ENCODE data around the gene METTL21C.

METTL21C gene

DNA sequence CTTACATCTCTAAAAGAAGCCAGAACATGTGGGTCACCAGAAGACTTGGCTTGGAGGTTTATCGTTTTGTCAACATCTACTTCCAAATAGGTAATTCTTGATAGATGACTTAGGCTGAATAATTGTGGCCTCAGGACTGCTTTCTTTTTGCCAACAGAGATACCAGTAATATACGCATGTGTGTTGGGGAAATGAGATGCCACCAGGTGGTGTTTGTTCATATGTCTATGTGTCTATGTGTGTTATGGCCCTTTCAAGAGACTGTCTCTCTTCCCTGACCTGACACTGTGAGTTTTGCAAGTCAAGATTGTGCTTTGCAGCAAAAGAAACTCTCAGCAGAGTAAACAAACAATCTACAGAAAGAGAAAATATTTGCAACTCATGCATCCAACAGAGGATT, 31.6 kb upstream of the METTL21C start:
- peak in 1 of 2 experiments; percentile 48 for DNase-seq (ENCODE audit: low read depth in 1 of 2, low spot score in 1 of 2)
- TF ChIP-seq SPI1 (IDR thresholded peaks at IDR 0.05; ENCODE audit: borderline replicate concordance, low read depth) (no peak), GABPA (IDR thresholded peaks at IDR 0.05; ENCODE audit: low read depth) (no peak), POLR2AphosphoS5 (IDR thresholded peaks at IDR 0.05; ENCODE audit: low read depth) (no peak)
- TF ChIP-seq, protein P1, sequence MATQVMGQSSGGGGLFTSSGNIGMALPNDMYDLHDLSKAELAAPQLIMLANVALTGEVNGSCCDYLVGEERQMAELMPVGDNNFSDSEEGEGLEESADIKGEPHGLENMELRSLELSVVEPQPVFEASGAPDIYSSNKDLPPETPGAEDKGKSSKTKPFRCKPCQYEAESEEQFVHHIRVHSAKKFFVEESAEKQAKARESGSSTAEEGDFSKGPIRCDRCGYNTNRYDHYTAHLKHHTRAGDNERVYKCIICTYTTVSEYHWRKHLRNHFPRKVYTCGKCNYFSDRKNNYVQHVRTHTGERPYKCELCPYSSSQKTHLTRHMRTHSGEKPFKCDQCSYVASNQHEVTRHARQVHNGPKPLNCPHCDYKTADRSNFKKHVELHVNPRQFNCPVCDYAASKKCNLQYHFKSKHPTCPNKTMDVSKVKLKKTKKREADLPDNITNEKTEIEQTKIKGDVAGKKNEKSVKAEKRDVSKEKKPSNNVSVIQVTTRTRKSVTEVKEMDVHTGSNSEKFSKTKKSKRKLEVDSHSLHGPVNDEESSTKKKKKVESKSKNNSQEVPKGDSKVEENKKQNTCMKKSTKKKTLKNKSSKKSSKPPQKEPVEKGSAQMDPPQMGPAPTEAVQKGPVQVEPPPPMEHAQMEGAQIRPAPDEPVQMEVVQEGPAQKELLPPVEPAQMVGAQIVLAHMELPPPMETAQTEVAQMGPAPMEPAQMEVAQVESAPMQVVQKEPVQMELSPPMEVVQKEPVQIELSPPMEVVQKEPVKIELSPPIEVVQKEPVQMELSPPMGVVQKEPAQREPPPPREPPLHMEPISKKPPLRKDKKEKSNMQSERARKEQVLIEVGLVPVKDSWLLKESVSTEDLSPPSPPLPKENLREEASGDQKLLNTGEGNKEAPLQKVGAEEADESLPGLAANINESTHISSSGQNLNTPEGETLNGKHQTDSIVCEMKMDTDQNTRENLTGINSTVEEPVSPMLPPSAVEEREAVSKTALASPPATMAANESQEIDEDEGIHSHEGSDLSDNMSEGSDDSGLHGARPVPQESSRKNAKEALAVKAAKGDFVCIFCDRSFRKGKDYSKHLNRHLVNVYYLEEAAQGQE (IDR thresholded peaks at IDR 0.05; ENCODE audit: insufficient replicate concordance, low read depth), result no peak
- TF ChIP-seq, protein P2, sequence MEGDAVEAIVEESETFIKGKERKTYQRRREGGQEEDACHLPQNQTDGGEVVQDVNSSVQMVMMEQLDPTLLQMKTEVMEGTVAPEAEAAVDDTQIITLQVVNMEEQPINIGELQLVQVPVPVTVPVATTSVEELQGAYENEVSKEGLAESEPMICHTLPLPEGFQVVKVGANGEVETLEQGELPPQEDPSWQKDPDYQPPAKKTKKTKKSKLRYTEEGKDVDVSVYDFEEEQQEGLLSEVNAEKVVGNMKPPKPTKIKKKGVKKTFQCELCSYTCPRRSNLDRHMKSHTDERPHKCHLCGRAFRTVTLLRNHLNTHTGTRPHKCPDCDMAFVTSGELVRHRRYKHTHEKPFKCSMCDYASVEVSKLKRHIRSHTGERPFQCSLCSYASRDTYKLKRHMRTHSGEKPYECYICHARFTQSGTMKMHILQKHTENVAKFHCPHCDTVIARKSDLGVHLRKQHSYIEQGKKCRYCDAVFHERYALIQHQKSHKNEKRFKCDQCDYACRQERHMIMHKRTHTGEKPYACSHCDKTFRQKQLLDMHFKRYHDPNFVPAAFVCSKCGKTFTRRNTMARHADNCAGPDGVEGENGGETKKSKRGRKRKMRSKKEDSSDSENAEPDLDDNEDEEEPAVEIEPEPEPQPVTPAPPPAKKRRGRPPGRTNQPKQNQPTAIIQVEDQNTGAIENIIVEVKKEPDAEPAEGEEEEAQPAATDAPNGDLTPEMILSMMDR (IDR thresholded peaks at IDR 0.05; ENCODE audit: insufficient read depth, low read length), result no peak
- Histone ChIP-seq H3K4me3 (replicated peaks; ENCODE audit: insufficient read depth, low read length) (no peak overlapping the region), H3K27ac (replicated peaks) (no peak overlapping the region), H3K27me3 (ENCODE audit: insufficient read depth, poor library complexity, severe bottlenecking) (peaks cover 4% of the 10 kb centered on the region)

DNA sequence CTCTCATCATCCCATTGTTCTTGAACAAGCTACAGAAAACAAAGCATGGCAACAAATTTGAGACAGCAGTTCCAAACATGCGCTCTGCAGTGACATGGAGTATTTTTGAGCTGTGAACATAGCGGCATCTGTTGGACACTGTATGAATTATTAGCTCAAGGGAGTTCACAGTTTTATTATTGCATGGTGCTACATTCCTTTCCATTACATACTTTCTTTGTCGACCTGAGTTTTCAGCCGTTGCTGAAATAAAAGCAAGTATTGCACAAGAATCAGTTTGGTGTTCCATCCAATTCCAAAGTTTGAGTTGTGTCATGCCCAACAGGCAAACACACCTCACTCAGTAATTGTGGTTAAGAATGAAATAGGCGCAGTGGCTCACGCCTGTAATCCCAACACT, 30.1 kb upstream of the METTL21C start:
- TF ChIP-seq, protein P2 (IDR thresholded peaks at IDR 0.05; ENCODE audit: insufficient read depth, low read length), result peak; percentile 58
- TF ChIP-seq, protein P1 (IDR thresholded peaks at IDR 0.05; ENCODE audit: insufficient replicate concordance, low read depth), result no peak
- TF ChIP-seq GABPA (IDR thresholded peaks at IDR 0.05; ENCODE audit: low read depth) (no peak), POLR2AphosphoS5 (IDR thresholded peaks at IDR 0.05; ENCODE audit: low read depth) (no peak), SPI1 (IDR thresholded peaks at IDR 0.05; ENCODE audit: borderline replicate concordance, low read depth) (no peak)
- H3K27ac ChIP-seq (replicated peaks), result no peak overlapping the region
- DNase-seq (ENCODE audit: low read depth in 1 of 2, low spot score in 1 of 2), result peak in 1 of 2 experiments; percentile 47

DNA sequence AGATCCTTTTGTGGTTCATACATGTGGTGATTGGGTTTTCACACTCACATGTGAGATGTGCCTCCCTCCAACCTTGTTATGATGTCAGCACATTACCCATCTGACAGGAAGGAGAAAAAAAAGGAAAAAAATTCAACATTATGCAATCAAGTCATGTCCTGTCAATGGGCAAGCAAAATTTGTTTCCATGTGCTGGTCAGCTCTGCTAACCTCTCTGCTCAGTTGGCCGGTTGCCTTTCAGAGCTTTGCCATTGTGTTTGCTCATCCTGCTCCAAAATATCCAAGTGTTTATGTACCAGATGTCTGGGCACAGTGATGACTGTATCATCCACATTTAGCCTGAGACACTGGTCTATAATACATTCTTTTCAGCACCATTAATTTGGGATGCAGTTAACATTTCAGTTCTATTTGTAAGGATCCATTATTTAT, 27.0 kb upstream of the METTL21C start:
- no peak overlapping the region for H3K4me3 ChIP-seq (replicated peaks; ENCODE audit: insufficient read depth, low read length)
- peaks cover 4% of the 10 kb centered on the region for H3K27me3 ChIP-seq (ENCODE audit: insufficient read depth, poor library complexity, severe bottlenecking)
- TF ChIP-seq SPI1 (IDR thresholded peaks at IDR 0.05; ENCODE audit: borderline replicate concordance, low read depth) (no peak), POLR2AphosphoS5 (IDR thresholded peaks at IDR 0.05; ENCODE audit: low read depth) (no peak), GABPA (IDR thresholded peaks at IDR 0.05; ENCODE audit: low read depth) (no peak)
- TF ChIP-seq, protein P2 (IDR thresholded peaks at IDR 0.05; ENCODE audit: insufficient read depth, low read length), result no peak
- TF ChIP-seq, protein P1 (IDR thresholded peaks at IDR 0.05; ENCODE audit: insufficient replicate concordance, low read depth), result no peak
- DNase-seq (ENCODE audit: low read depth in 1 of 2, low spot score in 1 of 2), result no peak
- H3K27ac ChIP-seq (replicated peaks), result no peak overlapping the region

More for the DNA sequence above, 30.1 kb upstream of the METTL21C start:
- Histone ChIP-seq H3K27me3 (ENCODE audit: insufficient read depth, poor library complexity, severe bottlenecking) (peaks cover 4% of the 10 kb centered on the region), H3K4me3 (replicated peaks; ENCODE audit: insufficient read depth, low read length) (no peak overlapping the region)
